ENCODE data around the gene TRIM47.

Gene TRIM47

DNA sequence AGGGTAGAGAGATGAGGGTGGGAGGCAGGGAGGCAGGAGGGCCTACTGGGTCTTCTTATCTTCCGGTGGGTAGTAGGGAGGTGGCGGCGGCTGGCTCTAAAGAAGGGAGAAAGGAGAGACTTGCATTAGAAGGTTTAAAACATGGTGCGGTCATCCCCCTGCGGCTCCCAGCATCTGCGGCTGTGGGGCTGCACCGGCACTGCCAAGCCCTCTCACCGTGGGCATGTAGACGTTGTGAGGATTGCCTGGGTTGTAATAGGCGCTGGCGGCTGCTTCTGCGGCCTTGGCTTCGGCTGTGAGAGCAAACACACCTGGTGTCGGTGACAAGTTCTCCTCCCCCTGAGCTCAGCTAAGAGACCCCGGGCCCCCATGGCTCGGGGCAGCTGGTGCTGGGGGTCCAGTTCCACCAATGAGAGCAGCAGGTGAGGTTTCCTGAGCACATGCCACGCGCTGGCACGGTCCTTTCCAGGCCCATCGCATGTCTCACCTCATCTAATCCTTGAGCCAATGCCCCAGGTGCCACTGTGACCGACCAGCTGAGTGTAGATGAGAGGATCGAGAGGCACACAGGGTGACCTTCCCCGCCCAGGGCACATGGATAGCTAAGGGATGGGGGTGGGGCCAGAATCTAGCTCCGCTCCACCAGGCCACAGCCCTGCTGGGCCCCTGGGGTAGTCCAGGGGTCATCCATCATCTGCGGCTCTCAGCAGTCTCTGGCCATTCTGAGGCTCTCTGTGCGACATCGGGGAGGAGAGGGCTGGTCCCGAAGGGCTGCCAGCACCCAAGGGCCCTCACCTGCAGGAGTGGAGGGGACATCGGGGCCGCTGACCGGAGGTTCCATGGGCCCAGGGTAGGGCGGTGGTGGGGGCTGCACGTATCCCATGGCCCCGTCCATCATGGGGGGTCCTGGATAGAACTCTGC, 31.4 kb downstream of the TRIM47 start:
- no peaks in the 10 kb centered on the region for H3K4me1 ChIP-seq (ENCODE audit: control insufficient read depth, insufficient read depth, low read length)
- no peaks in the 10 kb centered on the region for H3K27me3 ChIP-seq (ENCODE audit: control insufficient read depth, insufficient read depth, low read length)
- no peak overlapping the region for H3K4me3 ChIP-seq (ENCODE audit: low read depth, low read length)
- H3K36me3 ChIP-seq (ENCODE audit: control insufficient read depth, insufficient read depth, low read length) = peaks cover 39% of the 10 kb centered on the region
- H3K9me3 ChIP-seq (ENCODE audit: control insufficient read depth, insufficient read depth, low read length) = no peaks in the 10 kb centered on the region
- H3K9ac ChIP-seq (ENCODE audit: low read depth, low read length) = no peak overlapping the region

DNA sequence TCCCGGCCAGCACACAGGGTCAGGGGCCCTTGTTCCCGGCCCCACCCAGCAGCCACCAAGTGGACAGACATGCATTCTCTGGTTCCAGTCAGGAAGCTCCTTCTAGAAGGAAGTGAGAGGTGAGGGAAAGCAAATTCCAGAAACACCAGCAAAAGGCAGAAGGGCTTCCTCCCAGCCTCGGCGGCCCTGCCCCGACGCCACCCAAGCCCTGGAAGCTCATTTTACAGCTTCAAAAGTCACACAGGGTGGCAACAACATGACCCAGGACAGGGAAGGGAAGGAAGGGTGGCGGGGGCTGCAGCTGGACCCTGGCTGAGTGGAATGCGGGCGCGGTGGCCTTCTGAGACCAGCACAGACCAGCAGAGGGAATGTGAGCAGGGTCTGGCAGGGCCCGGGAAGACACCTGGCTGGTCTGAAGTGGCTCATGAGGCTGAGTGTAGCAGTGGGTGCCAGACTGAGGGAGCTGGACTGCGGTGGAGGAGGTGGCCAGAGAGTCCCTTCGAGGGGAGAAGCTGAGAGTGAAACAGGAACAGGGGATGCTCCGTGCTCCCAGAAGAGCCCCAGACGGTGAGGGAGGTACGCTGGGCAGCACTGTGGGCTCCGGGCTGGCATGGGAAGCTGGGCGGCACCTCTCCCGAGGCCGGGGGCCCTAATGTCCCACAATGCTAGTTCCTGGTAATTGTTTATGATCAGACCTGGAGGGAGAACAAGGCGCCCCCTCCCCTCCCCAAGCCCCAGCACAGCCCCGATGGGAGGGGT, 32.3 kb downstream of the TRIM47 start:
- H3K9me3 ChIP-seq (ENCODE audit: control insufficient read depth, insufficient read depth, low read length) = no peaks in the 10 kb centered on the region
- no peaks in the 10 kb centered on the region for H3K4me1 ChIP-seq (ENCODE audit: control insufficient read depth, insufficient read depth, low read length)
- peaks cover 36% of the 10 kb centered on the region for H3K36me3 ChIP-seq (ENCODE audit: control insufficient read depth, insufficient read depth, low read length)
- H3K27me3 ChIP-seq (ENCODE audit: control insufficient read depth, insufficient read depth, low read length) = no peaks in the 10 kb centered on the region
- H3K9ac ChIP-seq (ENCODE audit: low read depth, low read length) = no peak overlapping the region
- H3K4me3 ChIP-seq (ENCODE audit: low read depth, low read length) = no peak overlapping the region

DNA sequence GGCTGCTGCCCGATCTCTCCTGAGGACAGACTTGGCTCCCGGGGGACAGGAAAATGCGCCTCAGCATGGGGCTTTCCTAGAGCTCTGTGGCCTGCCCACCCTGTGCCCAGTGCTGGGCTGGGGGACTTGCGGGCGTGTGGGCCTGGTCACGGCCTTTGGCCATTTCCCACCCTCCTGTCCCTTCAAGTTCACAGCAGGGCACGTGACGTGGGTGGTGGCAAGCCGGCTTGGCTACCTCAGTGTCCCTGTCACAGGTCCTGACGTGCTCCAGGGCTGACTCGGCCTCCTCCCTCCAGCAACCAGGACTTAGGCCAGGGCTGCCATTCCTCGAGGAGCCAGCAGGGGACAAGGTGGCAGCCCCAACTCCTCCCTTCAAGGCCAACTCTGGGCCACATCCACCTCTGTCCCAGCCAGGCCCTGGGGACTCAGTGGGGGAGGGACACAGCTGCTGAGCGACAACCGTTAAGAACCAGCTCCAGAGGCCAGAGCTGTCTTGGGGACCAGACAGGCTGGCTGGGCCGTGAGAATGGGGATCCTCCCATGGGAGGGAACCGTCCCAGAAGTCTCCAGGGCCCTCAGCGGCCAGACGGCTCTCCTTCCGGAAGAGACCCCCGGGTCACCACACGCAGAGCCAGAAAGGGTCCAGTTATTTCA, 33.2 kb downstream of the TRIM47 start:
- Histone ChIP-seq H3K36me3 (ENCODE audit: control insufficient read depth, insufficient read depth, low read length) (peaks cover 32% of the 10 kb centered on the region), H3K27me3 (ENCODE audit: control insufficient read depth, insufficient read depth, low read length) (no peaks in the 10 kb centered on the region), H3K4me1 (ENCODE audit: control insufficient read depth, insufficient read depth, low read length) (no peaks in the 10 kb centered on the region), H3K9me3 (ENCODE audit: control insufficient read depth, insufficient read depth, low read length) (no peaks in the 10 kb centered on the region), H3K4me3 (ENCODE audit: low read depth, low read length) (no peak overlapping the region), H3K9ac (ENCODE audit: low read depth, low read length) (no peak overlapping the region)

DNA sequence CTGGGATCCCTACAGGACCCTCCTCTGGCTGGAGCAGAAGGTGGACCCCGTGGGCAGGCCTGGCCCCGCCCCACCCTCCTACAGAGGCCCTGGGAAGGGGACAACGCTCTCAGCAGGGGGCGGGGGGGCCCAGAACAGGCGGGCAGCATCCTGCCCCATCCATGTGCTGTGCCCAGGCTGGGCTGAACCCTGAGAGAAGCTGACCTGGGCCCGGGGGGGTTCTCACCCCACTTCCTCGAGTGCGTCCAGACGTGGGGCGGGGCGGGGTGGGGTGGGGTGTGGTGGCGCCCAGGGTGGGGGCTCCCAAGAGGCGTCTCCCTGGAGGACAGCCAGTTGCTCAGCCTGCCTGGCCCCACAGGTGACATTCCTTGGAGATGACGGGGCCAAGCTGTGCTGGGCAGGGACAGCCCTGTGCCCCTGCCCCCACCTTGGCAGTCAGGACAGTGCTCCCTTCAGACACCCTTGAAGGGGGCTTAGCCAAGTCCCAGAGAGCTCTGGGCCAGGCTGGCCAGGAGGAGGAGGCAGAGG, 33.8 kb downstream of the TRIM47 start:
- H3K36me3 ChIP-seq (ENCODE audit: control insufficient read depth, insufficient read depth, low read length) = peaks cover 28% of the 10 kb centered on the region
- no peak overlapping the region for H3K4me3 ChIP-seq (ENCODE audit: low read depth, low read length)
- no peaks in the 10 kb centered on the region for H3K9me3 ChIP-seq (ENCODE audit: control insufficient read depth, insufficient read depth, low read length)
- no peaks in the 10 kb centered on the region for H3K4me1 ChIP-seq (ENCODE audit: control insufficient read depth, insufficient read depth, low read length)
- H3K9ac ChIP-seq (ENCODE audit: low read depth, low read length) = no peak overlapping the region
- H3K27me3 ChIP-seq (ENCODE audit: control insufficient read depth, insufficient read depth, low read length) = no peaks in the 10 kb centered on the region

DNA sequence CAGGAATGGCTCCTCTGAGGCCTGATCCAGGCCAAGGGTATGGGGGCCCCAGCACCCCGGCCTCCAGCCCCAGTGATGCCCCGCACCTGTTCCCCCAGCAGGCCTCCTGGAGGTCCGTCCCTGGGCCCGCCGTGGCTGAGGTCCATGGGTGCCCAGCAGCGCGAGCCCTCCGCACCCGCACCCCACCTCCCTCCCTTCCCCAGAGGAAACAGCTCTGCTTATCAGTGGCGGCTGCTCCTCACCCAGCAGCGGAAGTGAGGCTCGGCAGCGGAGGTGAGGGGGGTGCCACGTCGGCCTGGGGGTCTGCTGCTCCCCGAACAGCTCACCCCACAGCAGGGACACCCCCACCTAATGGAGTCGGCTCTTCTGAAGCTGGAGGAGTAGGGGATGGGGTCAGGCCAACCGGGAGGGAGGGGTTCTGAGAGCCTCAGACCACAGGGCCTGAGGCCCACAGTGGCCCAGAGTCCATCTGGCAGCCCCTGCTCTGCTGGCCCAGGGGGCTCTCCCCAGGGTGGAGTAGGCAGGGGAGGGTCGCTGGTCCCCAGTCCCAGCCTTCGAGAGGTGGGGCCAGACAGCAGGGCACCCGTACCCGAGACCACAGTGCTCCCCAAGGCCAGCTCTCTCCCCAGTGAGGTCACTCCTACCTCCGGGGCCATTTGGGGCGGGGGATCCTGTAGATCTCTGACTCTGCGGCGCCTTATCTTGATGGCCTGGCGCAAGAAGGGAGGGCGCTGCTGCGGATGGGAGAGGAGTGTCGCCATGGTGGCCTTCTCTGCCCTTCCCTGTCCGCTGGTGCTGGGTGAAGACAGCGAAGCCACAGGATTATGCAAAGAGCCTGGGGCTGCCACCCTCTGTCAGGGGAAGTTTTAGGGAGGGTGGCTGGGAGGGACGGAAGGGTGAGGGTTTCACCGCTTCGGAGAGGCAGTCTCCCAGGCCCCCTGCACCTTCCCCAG, 34.5 kb downstream of the TRIM47 start, which contains the start of gene UNC13D:
UNC13D (minus strand) TSS at position 828 of the 953 bp plus-strand sequence; CDS start at position 761, 67 bp downstream.
- Histone ChIP-seq H3K4me1 (ENCODE audit: control insufficient read depth, insufficient read depth, low read length) (no peaks in the 10 kb centered on the region), H3K9ac (ENCODE audit: low read depth, low read length) (no peak within 1 kb of the TSS), H3K4me3 (ENCODE audit: low read depth, low read length) (no peak within 1 kb of the TSS), H3K9me3 (ENCODE audit: control insufficient read depth, insufficient read depth, low read length) (no peaks in the 10 kb centered on the region), H3K27me3 (ENCODE audit: control insufficient read depth, insufficient read depth, low read length) (no peaks in the 10 kb centered on the region), H3K36me3 (ENCODE audit: control insufficient read depth, insufficient read depth, low read length) (peaks cover 25% of the 10 kb centered on the region)

DNA sequence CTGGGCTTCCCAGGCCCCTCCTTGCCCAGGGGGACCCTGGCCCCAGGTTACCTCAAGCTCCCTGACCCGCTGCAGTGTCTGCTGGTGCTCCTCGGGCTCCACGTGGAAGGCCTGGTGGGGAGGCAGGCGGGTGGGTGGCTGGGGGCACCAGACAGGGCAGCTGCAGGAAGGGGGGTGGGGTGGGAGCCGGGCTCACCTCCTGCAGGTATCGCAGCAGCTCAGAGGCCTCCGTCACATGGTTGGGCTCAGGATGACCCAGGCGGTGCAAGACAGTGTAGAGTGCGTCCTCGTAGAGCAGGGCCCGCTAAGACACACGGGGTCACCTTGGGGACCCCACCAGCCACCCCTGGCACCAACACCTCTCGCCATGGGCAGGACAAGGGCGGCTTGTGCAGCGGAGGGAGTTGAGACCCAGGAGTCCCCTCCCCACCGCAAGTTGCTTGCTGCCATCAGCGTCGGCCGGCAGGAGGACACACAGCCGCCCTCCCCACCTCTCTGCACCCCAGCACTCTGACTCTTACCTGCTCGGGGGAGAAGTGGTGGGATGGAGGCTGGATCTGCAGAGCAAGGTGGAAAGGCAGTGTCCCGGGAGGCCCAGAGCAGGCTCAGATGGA, 35.3 kb downstream of the TRIM47 start:
- H3K36me3 ChIP-seq (ENCODE audit: control insufficient read depth, insufficient read depth, low read length) = peaks cover 21% of the 10 kb centered on the region
- no peaks in the 10 kb centered on the region for H3K4me1 ChIP-seq (ENCODE audit: control insufficient read depth, insufficient read depth, low read length)
- no peaks in the 10 kb centered on the region for H3K9me3 ChIP-seq (ENCODE audit: control insufficient read depth, insufficient read depth, low read length)
- no peak overlapping the region for H3K9ac ChIP-seq (ENCODE audit: low read depth, low read length)
- no peaks in the 10 kb centered on the region for H3K27me3 ChIP-seq (ENCODE audit: control insufficient read depth, insufficient read depth, low read length)
- H3K4me3 ChIP-seq (ENCODE audit: low read depth, low read length) = no peak overlapping the region

DNA sequence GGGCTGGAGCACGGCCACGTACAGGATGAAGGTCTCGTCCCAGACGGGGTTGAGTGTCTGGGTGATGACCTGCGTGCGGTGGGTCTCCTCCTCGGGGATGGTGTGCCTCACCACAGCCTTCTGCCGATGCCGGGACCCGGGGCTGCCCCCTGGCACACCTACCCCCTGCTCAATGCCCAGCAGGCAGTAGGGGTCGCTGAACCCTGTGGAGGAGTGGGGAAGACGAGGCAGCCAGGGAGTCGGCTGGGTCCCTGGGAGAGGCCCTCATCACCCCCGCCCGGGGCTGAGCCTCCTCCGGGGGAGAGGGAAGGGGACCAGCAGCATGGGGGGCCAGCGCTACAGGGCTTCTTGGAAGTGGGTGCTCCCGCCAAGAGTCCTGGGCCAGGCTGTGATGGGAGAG, 36.0 kb downstream of the TRIM47 start:
- H3K9me3 ChIP-seq (ENCODE audit: control insufficient read depth, insufficient read depth, low read length) = no peaks in the 10 kb centered on the region
- no peaks in the 10 kb centered on the region for H3K27me3 ChIP-seq (ENCODE audit: control insufficient read depth, insufficient read depth, low read length)
- H3K36me3 ChIP-seq (ENCODE audit: control insufficient read depth, insufficient read depth, low read length) = peaks cover 15% of the 10 kb centered on the region
- H3K9ac ChIP-seq (ENCODE audit: low read depth, low read length) = no peak overlapping the region
- no peak overlapping the region for H3K4me3 ChIP-seq (ENCODE audit: low read depth, low read length)
- H3K4me1 ChIP-seq (ENCODE audit: control insufficient read depth, insufficient read depth, low read length) = no peaks in the 10 kb centered on the region

DNA sequence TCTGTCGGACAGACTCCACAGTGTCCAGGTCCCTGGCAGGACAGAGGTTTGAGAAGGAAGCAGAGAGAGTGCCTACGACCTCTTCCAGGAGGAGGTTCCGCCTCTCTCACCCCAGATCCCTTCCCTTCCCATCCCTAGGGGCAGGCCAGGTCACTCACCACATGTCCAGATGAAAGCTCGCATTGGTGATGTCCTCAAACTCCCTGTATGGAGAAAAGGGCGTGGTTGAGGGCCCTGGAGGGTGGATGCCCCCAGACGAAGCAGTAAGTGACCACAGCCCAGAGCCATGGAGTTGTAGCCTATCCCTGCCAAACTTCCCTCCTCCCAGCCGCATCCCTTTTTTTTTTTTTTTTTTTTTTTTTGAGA, 37.6 kb downstream of the TRIM47 start:
- Histone ChIP-seq H3K4me1 (ENCODE audit: control insufficient read depth, insufficient read depth, low read length) (no peaks in the 10 kb centered on the region), H3K4me3 (ENCODE audit: low read depth, low read length) (no peak overlapping the region), H3K9ac (ENCODE audit: low read depth, low read length) (no peak overlapping the region), H3K9me3 (ENCODE audit: control insufficient read depth, insufficient read depth, low read length) (no peaks in the 10 kb centered on the region), H3K36me3 (ENCODE audit: control insufficient read depth, insufficient read depth, low read length) (no peaks in the 10 kb centered on the region), H3K27me3 (ENCODE audit: control insufficient read depth, insufficient read depth, low read length) (no peaks in the 10 kb centered on the region)

DNA sequence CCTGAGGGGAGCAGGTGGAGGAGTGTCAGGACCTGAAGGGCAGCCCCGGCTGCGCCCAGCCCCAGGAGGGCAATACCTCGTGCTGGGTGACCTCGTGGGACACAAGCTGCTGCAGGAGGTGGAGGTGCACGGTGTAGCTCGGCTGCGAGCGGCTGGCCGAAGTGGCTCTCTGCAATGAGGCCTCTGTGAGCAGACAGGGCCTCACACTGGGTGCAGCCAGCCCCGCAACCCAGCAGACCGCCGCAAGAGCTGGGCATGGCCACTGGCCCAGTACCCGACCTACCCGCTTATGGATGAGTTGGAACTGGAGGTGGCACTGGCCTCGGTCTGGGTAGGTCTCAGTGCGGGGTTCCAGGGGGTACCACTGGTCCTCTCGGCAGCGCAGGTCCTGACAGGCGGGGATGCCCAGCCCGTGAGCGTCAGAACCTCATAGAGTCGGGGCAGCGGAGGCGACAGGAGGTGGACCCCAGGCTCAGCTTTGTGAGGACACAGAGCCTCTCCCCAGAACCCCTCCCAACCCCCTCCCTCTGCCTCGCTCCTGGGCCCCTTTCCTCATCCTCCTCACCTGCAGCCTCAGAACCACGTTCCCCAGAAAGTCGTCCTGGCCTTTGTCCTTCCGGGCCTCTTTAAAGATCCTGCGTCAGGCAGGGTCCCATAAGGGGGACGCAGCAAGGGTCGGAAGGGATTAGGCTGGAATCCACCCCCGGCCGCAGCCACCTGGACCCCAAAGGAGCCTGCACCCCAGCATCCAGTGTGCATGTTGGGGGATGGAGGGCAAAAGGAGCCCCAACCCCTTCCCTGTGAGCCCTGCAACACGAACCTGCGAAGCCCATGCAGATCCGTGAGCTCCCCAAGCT, 38.2 kb downstream of the TRIM47 start:
- H3K27me3 ChIP-seq (ENCODE audit: control insufficient read depth, insufficient read depth, low read length) = no peaks in the 10 kb centered on the region
- no peaks in the 10 kb centered on the region for H3K9me3 ChIP-seq (ENCODE audit: control insufficient read depth, insufficient read depth, low read length)
- H3K9ac ChIP-seq (ENCODE audit: low read depth, low read length) = no peak overlapping the region
- no peaks in the 10 kb centered on the region for H3K4me1 ChIP-seq (ENCODE audit: control insufficient read depth, insufficient read depth, low read length)
- H3K36me3 ChIP-seq (ENCODE audit: control insufficient read depth, insufficient read depth, low read length) = no peaks in the 10 kb centered on the region
- no peak overlapping the region for H3K4me3 ChIP-seq (ENCODE audit: low read depth, low read length)

DNA sequence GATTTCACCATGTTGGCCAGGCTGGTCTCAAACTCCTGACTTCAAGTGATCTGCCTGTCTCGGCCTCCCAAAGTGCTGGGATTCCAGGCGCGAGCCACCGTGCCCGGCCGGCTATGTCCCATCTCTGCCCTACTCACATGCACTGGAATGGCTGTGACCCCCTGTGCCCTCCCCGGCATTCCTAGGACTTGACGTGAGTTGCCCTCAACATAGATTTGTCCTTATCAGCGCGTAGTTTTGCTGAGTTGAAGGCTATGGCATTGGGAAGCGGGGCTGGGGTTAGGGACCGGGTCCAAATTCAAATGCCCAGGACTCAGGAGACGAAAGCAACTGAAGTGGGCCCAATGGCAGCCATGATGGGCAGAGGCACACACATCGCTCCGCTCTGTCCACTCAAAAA, 40.0 kb downstream of the TRIM47 start:
- H3K9ac ChIP-seq (ENCODE audit: low read depth, low read length) = no peak overlapping the region
- no peaks in the 10 kb centered on the region for H3K9me3 ChIP-seq (ENCODE audit: control insufficient read depth, insufficient read depth, low read length)
- H3K4me1 ChIP-seq (ENCODE audit: control insufficient read depth, insufficient read depth, low read length) = peaks cover 7% of the 10 kb centered on the region
- H3K27me3 ChIP-seq (ENCODE audit: control insufficient read depth, insufficient read depth, low read length) = no peaks in the 10 kb centered on the region
- H3K4me3 ChIP-seq (ENCODE audit: low read depth, low read length) = no peak overlapping the region
- H3K36me3 ChIP-seq (ENCODE audit: control insufficient read depth, insufficient read depth, low read length) = no peaks in the 10 kb centered on the region
